Measurements from ENCODE around the gene NTRK1.

The NTRK1 gene

DNA sequence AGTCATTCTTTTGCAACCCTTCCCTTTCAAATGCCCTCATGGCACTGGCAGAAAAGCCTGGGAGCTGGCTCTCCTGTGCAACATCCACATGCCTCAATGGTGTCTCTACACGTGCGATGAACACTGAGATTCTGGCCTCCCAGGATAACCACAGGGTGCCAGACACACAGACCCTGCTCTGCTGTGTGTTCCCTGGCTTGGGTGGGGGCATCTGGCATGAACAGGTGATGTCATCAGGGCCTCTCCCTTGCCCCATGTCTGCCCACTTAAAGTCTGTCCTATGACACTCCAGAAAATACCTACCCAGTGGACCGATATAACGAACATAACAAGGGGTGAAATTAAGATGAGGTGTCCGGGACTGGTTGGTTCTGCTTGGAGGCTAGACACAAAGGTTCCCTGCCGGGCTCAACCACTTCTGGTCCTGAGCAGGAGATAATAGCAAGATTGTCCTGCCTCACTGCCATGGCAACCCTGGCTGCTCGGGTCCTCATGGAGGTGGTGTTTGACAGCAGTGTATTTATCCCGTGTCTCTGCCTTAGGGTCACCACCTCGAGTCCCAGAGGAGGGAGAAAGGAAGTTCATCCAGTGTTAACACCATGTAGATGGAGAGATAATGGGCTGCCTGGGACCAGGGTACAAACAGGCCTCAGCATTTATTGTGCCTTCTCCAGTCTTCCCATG is 21.1 kb upstream of the NTRK1 start:
- TF ChIP-seq ARNT (IDR thresholded peaks at IDR 0.05) (no peak), SUZ12 (IDR thresholded peaks at IDR 0.05) (no peak), BHLHE40 (IDR thresholded peaks at IDR 0.05; ENCODE audit: borderline replicate concordance) (no peak), FOXM1 (IDR thresholded peaks at IDR 0.05; ENCODE audit: borderline replicate concordance) (no peak), FOXA1 (IDR thresholded peaks at IDR 0.05) (no peak), NFRKB (IDR thresholded peaks at IDR 0.05) (no peak), SP1 (IDR thresholded peaks at IDR 0.05) (no peak), FOXK2 (IDR thresholded peaks at IDR 0.05) (no peak), TARDBP (IDR thresholded peaks at IDR 0.05) (no peak), ELF4 (IDR thresholded peaks at IDR 0.05) (no peak), L3MBTL2 (conservative IDR thresholded peaks at IDR 0.05) (no peak), CTBP1 (IDR thresholded peaks at IDR 0.05; ENCODE audit: borderline replicate concordance) (no peak), LEF1 (IDR thresholded peaks at IDR 0.05; ENCODE audit: borderline replicate concordance) (no peak)
- TF ChIP-seq, protein P1, sequence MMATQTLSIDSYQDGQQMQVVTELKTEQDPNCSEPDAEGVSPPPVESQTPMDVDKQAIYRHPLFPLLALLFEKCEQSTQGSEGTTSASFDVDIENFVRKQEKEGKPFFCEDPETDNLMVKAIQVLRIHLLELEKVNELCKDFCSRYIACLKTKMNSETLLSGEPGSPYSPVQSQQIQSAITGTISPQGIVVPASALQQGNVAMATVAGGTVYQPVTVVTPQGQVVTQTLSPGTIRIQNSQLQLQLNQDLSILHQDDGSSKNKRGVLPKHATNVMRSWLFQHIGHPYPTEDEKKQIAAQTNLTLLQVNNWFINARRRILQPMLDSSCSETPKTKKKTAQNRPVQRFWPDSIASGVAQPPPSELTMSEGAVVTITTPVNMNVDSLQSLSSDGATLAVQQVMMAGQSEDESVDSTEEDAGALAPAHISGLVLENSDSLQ (IDR thresholded peaks at IDR 0.05), result no peak
- no peak for DNase-seq (ENCODE audit: extremely low spot score)
- ChIA-PET CTCF (interaction anchor here (0.5 to 3.7 kb wide), 19 partner anchors 8 to 310 kb away, joined by 3 to 62 read pairs (median 4); partner anchors contain the start of gene NTRK1), POLR2A (no interaction called here)

DNA sequence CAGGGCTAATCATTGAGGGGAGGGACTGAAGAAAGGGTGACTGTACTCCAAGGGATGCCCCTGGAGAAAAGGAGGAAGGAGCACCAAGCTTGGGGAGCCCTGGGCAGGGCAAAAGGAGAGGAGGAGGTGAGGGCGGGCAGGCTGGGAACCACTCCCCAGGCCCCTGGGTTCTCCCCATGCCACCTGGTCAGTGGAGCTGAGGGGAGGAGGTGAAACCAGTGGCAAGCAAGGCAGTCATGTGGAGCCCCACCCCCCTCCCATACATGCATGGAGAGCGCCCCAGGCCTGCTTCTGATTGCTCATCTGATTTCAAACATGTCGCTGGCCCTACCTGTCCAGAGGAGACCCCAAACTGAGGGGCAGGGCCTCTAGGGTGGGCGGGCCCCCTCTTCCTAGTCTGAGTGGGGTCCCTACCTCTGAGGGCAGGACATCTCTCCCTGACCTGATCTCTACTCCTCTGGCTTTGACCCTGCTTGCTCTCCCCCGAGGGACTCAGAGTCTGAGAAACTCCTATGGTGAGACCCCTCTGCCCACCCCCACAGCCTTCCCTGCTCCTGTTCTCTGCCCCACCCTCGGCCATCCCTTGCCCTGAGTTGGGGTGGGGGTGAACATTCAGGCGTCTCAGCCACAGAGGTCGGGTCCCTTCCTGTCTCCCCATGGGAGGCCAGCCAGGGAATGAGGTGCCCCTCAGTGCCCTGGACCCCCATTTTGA is 20.3 kb upstream of the NTRK1 start:
- CTCF ChIA-PET, result interaction anchor here (0.5 to 2.3 kb wide), 2 partner anchors 20 to 52 kb away, joined by 3 to 8 read pairs; partner anchors contain the start of gene NTRK1
- no peak for DNase-seq (ENCODE audit: extremely low spot score)
- TF ChIP-seq ZNF384 (IDR thresholded peaks at IDR 0.05) (no peak), CTBP1 (IDR thresholded peaks at IDR 0.05; ENCODE audit: borderline replicate concordance) (no peak), FOXM1 (IDR thresholded peaks at IDR 0.05; ENCODE audit: borderline replicate concordance) (no peak), ELF4 (IDR thresholded peaks at IDR 0.05) (no peak), LEF1 (IDR thresholded peaks at IDR 0.05; ENCODE audit: borderline replicate concordance) (no peak), TARDBP (IDR thresholded peaks at IDR 0.05) (no peak), L3MBTL2 (conservative IDR thresholded peaks at IDR 0.05) (no peak), NFRKB (IDR thresholded peaks at IDR 0.05) (no peak), SP1 (IDR thresholded peaks at IDR 0.05) (no peak), SUZ12 (IDR thresholded peaks at IDR 0.05) (no peak), FOXK2 (IDR thresholded peaks at IDR 0.05) (no peak), HDGF (IDR thresholded peaks at IDR 0.05; ENCODE audit: borderline replicate concordance) (no peak), ARNT (IDR thresholded peaks at IDR 0.05) (no peak), FOXA1 (IDR thresholded peaks at IDR 0.05) (no peak), BHLHE40 (IDR thresholded peaks at IDR 0.05; ENCODE audit: borderline replicate concordance) (no peak)
- TF ChIP-seq, protein P1 (IDR thresholded peaks at IDR 0.05), result no peak
- POLR2A ChIA-PET, result interaction anchor here (1.7 kb wide), 1 partner anchor 20 kb away, joined by 5 read pairs; the partner anchor contains the start of gene NTRK1

DNA sequence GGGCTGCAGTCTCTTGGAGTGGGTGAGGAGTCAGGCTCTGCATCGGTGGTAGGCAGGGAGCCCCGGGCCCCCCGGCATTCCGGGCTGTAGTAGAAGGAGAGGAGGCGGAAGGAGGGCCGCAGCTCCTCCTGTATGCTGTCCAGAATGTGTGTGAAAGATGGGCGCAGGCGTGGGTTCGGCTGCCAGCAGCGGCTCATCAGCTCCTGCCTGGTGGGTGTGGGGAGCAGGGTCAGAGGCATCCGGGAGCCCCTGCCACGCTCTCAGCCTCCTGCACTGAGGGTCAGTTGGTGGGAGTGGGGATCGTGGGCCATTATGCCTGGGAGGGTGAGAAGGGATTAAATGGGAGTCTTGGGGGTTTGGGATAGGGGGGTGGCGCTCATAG is 19.8 kb upstream of the NTRK1 start:
- ChIA-PET POLR2A (interaction anchor here (1.1 to 1.7 kb wide), 2 partner anchors 20 to 94 kb away, joined by 4 to 5 read pairs; partner anchors contain the start of gene NTRK1), CTCF (interaction anchor here (1.3 to 2.3 kb wide), 2 partner anchors 19 to 87 kb away, joined by 4 to 8 read pairs; partner anchors contain the start of gene NTRK1)
- TF ChIP-seq L3MBTL2 (conservative IDR thresholded peaks at IDR 0.05), result no peak
- no peak for TF ChIP-seq ZNF384 (IDR thresholded peaks at IDR 0.05)
- TF ChIP-seq SUZ12 (IDR thresholded peaks at IDR 0.05), result no peak
- TF ChIP-seq ARNT (IDR thresholded peaks at IDR 0.05), result no peak
- no peak for TF ChIP-seq FOXM1 (IDR thresholded peaks at IDR 0.05; ENCODE audit: borderline replicate concordance)
- no peak for TF ChIP-seq SP1 (IDR thresholded peaks at IDR 0.05)
- TF ChIP-seq CTBP1 (IDR thresholded peaks at IDR 0.05; ENCODE audit: borderline replicate concordance), result no peak
- TF ChIP-seq HDGF (IDR thresholded peaks at IDR 0.05; ENCODE audit: borderline replicate concordance), result no peak
- TF ChIP-seq BHLHE40 (IDR thresholded peaks at IDR 0.05; ENCODE audit: borderline replicate concordance), result no peak
- no peak for TF ChIP-seq FOXA1 (IDR thresholded peaks at IDR 0.05)
- no peak for TF ChIP-seq NFRKB (IDR thresholded peaks at IDR 0.05)
- no peak for TF ChIP-seq FOXK2 (IDR thresholded peaks at IDR 0.05)
- TF ChIP-seq, protein P1 (IDR thresholded peaks at IDR 0.05), result no peak
- no peak for TF ChIP-seq ELF4 (IDR thresholded peaks at IDR 0.05)
- no peak for TF ChIP-seq LEF1 (IDR thresholded peaks at IDR 0.05; ENCODE audit: borderline replicate concordance)
- TF ChIP-seq TARDBP (IDR thresholded peaks at IDR 0.05), result no peak
- DNase-seq (ENCODE audit: extremely low spot score), result no peak

DNA sequence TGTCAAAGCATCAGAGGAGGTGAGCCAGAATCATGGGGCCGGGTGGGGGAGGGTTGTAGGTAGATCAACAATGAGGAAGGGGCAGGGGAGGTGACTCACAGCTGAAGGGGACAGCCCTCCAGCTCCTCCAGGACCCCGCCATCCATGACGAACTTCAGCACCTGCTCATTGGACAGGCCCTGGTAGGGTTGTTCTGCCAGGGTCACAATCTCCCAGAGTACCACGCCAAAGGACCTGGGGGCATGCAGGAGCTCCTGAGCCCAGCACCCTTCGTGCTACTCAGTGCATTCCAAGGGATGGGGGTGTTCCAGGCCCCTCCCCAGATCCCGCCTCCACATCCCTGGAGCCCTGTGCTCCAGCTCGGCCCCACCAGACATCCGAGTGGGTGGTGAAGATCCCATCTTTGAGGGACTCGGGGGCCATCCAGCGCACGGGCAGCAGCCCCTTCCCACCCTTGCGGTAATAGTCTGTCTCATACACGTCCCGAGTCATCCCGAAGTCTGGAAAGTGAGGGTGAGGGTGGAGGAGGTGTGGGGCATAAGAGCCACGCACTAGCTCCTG is 19.3 kb upstream of the NTRK1 start:
- DNase-seq (ENCODE audit: extremely low spot score), result no peak
- TF ChIP-seq, protein P1 (IDR thresholded peaks at IDR 0.05), result no peak
- POLR2A ChIA-PET, result interaction anchor here (1.1 to 1.7 kb wide), 2 partner anchors 19 to 94 kb away, joined by 4 to 5 read pairs; partner anchors contain the start of gene NTRK1
- CTCF ChIA-PET, result interaction anchor here (0.7 to 2.3 kb wide), 3 partner anchors 19 to 116 kb away, joined by 3 to 8 read pairs (median 4); partner anchors contain the start of gene NTRK1
